Hematopoietic multipotent progenitor cell (in vitro differentiated cells): Measurements from ENCODE around the gene KHDRBS1. TPM values are rescaled to one million over a fixed set of nuclear protein-coding genes. Genes with fewer than 3 reads are reported as not detected.
A peak's percentile ranks its signal among the peaks of the same experiment; 100 is the strongest.
"Not testable (repeated sequence)": the region's sequence is repeated elsewhere in the genome, so short reads cannot be mapped to it uniquely, and the experiment has no call there.

Source experiments
- DNase-seq, 3 donors: peaks; one replicate each; pipeline ENCODE4 v3.0.0-alpha.2; 2011 to 2015; ENCODE audit warnings: low read depth in 2 of 3, low spot score in 2 of 3
- small RNA-seq: library from RNA; depleted of rRNA; stranded (forward); fragments of <200 nt; gene quantifications from one replicate; pipeline ENCODE3, GENCODE V24; 2012
- total RNA-seq: library from RNA; depleted of rRNA; stranded (reverse); fragments of >200 nt; gene quantifications from one replicate; pipeline ENCODE4 v1.2.3, GENCODE V29; 2012

KHDRBS1 gene
- total RNA-seq, 1 donor, result 79.2 TPM

GRCh38 chr1:32062867-32063230 is 49.2 kb downstream of the KHDRBS1 start:
- no peak for DNase-seq

- DNase-seq, result peak in 2 of 3 donors; percentile 46 to 68
Observed at GRCh38 chr1:32063261-32063681, 49.6 kb downstream of the KHDRBS1 start.

- DNase-seq, result not testable (repeated sequence)
Observed at GRCh38 chr1:32065613-32066488, 52.2 kb downstream of the KHDRBS1 start.

GRCh38 chr1:32066489-32066873 is 52.8 kb downstream of the KHDRBS1 start:
- DNase-seq, result peak in 2 of 3 donors; percentile 92 to 97

- no peak for DNase-seq
Observed at GRCh38 chr1:32068957-32069588, 55.4 kb downstream of the KHDRBS1 start.

GRCh38 chr1:32071758-32072621 is 58.3 kb downstream of the KHDRBS1 start:
- DNase-seq, result no peak

GRCh38 chr1:32072622-32073298 is 59.1 kb downstream of the KHDRBS1 start, which contains the start of gene TMEM39B:
Gene TMEM39B (plus strand): TSS chr1:32072939. CDS start chr1:32073048, 109 bp downstream.
- peak; percentile 94 to 97 (median 95) for DNase-seq

GRCh38 chr1:32073299-32074229 is 59.9 kb downstream of the KHDRBS1 start:
- DNase-seq, result peak in 2 of 3 donors; percentile 96 to 97

- DNase-seq, result no peak
Observed at GRCh38 chr1:32074841-32075240, 61.2 kb downstream of the KHDRBS1 start.

- DNase-seq, result no peak
Observed at GRCh38 chr1:32077451-32077850, 63.8 kb downstream of the KHDRBS1 start.

- DNase-seq, result peak in 1 of 3 donors; percentile 46
Observed at GRCh38 chr1:32082022-32082421, 68.4 kb downstream of the KHDRBS1 start.

- DNase-seq, result not testable (repeated sequence)
Observed at GRCh38 chr1:32086381-32086780, 72.7 kb downstream of the KHDRBS1 start.

GRCh38 chr1:32091176-32091575 is 77.5 kb downstream of the KHDRBS1 start:
- DNase-seq, result no peak

- no peak for DNase-seq
Observed at GRCh38 chr1:32091591-32091990, 77.9 kb downstream of the KHDRBS1 start.

Small RNA genes within 50 kb of the gene (small RNA-seq; reads per million reads assigned to genes)
- gene MIR5585, result not detected
- gene RF00017, result not detected

Other genes with a start within 250 kb of the KHDRBS1 start
- 0.54 TPM for gene ADGRB2, start 249.5 kb upstream of the KHDRBS1 start, total RNA-seq
- gene SPOCD1, start 197.8 kb upstream of the KHDRBS1 start, total RNA-seq, result under 0.01 TPM
- gene PTP4A2, start 75.5 kb upstream of the KHDRBS1 start, total RNA-seq, result 62.5 TPM
- 17.5 TPM for gene TMEM39B, start 59.1 kb downstream of the KHDRBS1 start, total RNA-seq
- gene KPNA6, start 94.2 kb downstream of the KHDRBS1 start, total RNA-seq, result 17.2 TPM
- 48.5 TPM for gene TXLNA, start 165.8 kb downstream of the KHDRBS1 start, total RNA-seq
- 18.0 TPM for gene CCDC28B, start 186.7 kb downstream of the KHDRBS1 start, total RNA-seq
- 1.3 TPM for gene IQCC, start 191.8 kb downstream of the KHDRBS1 start, total RNA-seq
- gene DCDC2B, start 195.2 kb downstream of the KHDRBS1 start, total RNA-seq, result under 0.01 TPM
- gene TMEM234, start 208.5 kb downstream of the KHDRBS1 start, total RNA-seq, result 28.8 TPM
- 292 TPM for gene EIF3I, start 208.5 kb downstream of the KHDRBS1 start, total RNA-seq
- gene FAM167B, start 233.4 kb downstream of the KHDRBS1 start, total RNA-seq, result under 0.01 TPM
- 3.5 TPM for gene LCK, start 237.4 kb downstream of the KHDRBS1 start, total RNA-seq